SK-N-MC (cell line): ENCODE results near the gene MCM8.

Source experiments
- EZH2 ChIP-seq: fragments of 200-600 bp; sonication (generic); IDR thresholded peaks from one replicate; pipeline ENCODE4 v1.6.1; 2017; ENCODE audit warnings: antibody characterized with exemption
- POLR2AphosphoS5 ChIP-seq: IDR thresholded peaks from 2 replicates; pipeline ENCODE4 v1.6.1; 2012; ENCODE audit warnings: mild to moderate bottlenecking, low read depth, low read length, borderline replicate concordance

DNA sequence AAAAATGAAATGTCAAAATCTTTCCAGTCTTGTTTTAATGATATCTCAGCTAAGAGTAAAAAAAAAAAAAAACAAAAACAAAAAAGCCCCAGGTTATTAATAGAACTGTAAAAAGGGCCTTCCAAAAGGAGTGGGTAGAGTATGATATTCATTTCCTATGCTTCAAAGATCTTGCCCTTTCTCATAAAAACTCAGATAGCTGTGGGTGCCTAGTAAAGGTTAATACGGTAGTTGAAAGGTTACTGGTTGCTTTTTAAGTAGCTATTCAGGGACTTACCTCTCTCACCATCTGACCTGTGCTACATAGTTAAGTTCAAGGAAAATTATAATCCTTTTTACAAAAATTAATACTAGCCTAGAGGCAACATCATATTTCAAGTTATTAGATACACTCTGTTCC is 15.1 kb upstream of the MCM8 start:
- TF ChIP-seq EZH2 (no peak), POLR2AphosphoS5 (no peak)
